Natural killer cell (primary cell): ENCODE data around the gene ZSWIM6. TPM values are rescaled to one million over a fixed set of nuclear protein-coding genes. Genes with fewer than 3 reads are reported as not detected.
A peak's percentile ranks its signal among the peaks of the same experiment; 100 is the strongest.

Source experiments
- ATAC-seq, 3 donors: fragments of 150-1000 bp in 2 of 3; fragments of 200-7000 bp in 1 of 3; cut with Tn5 transposase; 1 replicate in 1 of 3; 2 replicates in 2 of 3; pipeline ENCODE4 v1.10.0; 2021; ENCODE audit warnings: mild to moderate bottlenecking in 2 of 3, moderate library complexity in 2 of 3
- DNase-seq, 2 donors: peaks; one replicate each; pipeline versions ENCODE4 v3.0.0 to v3.0.0-alpha.2; 2013 to 2021; ENCODE audit warnings: mixed read lengths in 1 of 2
- H3K27ac ChIP-seq: one replicate; pipeline ENCODE4 v1.5.1; 2013; ENCODE audit warnings: mild to moderate bottlenecking, low read length
- H3K27me3 ChIP-seq: one replicate; pipeline ENCODE4 v1.6.1; 2013; ENCODE audit warnings: low read length; ENCODE audit not compliant: control insufficient read depth, insufficient read depth
- H3K36me3 ChIP-seq: one replicate; pipeline ENCODE4 v1.6.1; 2013; ENCODE audit warnings: low read length; ENCODE audit not compliant: control insufficient read depth, insufficient read depth
- H3K4me1 ChIP-seq: one replicate; pipeline ENCODE4 v1.6.1; 2013; ENCODE audit warnings: low read length; ENCODE audit not compliant: control insufficient read depth, insufficient read depth
- H3K4me3 ChIP-seq: one replicate; pipeline ENCODE4 v1.5.1; 2013; ENCODE audit warnings: low read length
- H3K9me3 ChIP-seq: one replicate; pipeline ENCODE4 v1.6.1; 2013; ENCODE audit warnings: low read length; ENCODE audit not compliant: control insufficient read depth, insufficient read depth
- H3K27ac Mint-ChIP-seq, 2 donors: one replicate each; pipeline ENCODE4 v1.8.0; 2022; ENCODE audit warnings: mild to moderate bottlenecking in 2 of 2, mixed read lengths in 2 of 2, moderate library complexity in 1 of 2
- H3K27me3 Mint-ChIP-seq, 2 donors: one replicate each; pipeline ENCODE4 v1.8.0; 2022; ENCODE audit warnings: low read depth in 2 of 2, mixed read lengths in 2 of 2
- H3K36me3 Mint-ChIP-seq: one replicate; pipeline ENCODE4 v1.8.0; 2022; ENCODE audit warnings: mixed read lengths
- H3K4me1 Mint-ChIP-seq, 2 donors: one replicate each; pipeline ENCODE4 v1.8.0; 2022; ENCODE audit warnings: mixed read lengths in 2 of 2
- H3K4me3 Mint-ChIP-seq: one replicate; pipeline ENCODE4 v1.8.0; 2022; ENCODE audit warnings: mild to moderate bottlenecking, moderate library complexity, mixed read lengths
- H3K9me3 Mint-ChIP-seq, 2 donors: one replicate each; pipeline ENCODE4 v1.8.0; 2022; ENCODE audit warnings: mixed read lengths in 2 of 2
- WGBS: methylation state at CpG from one replicate; pipeline ENCODE4 v1.1.7; 2013; ENCODE audit warnings: missing lambda C conversion rate; ENCODE audit not compliant: insufficient coverage; 5-methylcytosine and 5-hydroxymethylcytosine counted together
- intact Hi-C: fragments of 100-400 bp; cut with micrococcal nuclease; formaldehyde crosslinking; loops from one replicate; pipeline ENCODE4 v1.14.2; 2022
- total RNA-seq, 4 donors: library from RNA; stranded (reverse); fragments of 120-200 nt in 1 of 4; gene quantifications; one replicate each; pipeline versions ENCODE4 v1.2.3 to v1.2.4, GENCODE V29; 2013 to 2022
- TF ChIP-seq, protein P1 (sequence below): fragments of 200-600 bp; IDR thresholded peaks from one replicate; pipeline ENCODE4 v1.8.0; 2022; ENCODE audit warnings: antibody characterized with exemption

Gene ZSWIM6
- total RNA-seq, 3 donors from 2014 or later (not counting 1 experiment from before 2014, with no cell fraction given): 8.7 to 11.4 (median 10.5) TPM

DNA sequence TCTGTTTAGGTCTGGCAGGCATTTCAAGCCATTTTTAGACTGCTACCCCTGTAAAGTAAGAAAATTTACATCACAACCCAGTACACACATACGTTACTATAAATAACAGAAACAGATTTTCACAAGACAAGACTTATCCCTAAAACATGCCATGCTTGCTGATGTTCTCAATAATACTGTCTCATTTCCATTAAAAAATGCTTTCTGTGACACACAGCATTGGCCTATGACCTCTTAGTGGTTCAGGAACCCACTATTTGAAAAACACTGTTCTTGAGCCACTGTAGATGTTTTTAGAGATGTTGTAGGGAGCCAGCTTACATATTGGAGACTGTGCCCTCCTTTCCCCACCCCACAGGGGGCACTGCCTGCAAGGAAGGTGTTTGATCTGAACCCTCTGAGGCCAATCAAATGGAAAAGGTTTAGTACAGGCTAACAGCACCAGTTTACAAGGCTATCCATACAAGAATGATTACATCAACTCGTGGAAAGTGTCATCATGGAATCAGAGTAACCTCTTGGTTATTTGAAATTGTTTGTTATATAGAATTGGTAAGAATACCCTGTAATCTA is 30.8 kb downstream of the ZSWIM6 start:
- H3K4me1 Mint-ChIP-seq: peaks cover 24 to 27% of the 10 kb centered on the region in 2 donors
- Histone ChIP-seq H3K4me1 (no peaks in the 10 kb centered on the region), H3K36me3 (no peaks in the 10 kb centered on the region), H3K9me3 (no peaks in the 10 kb centered on the region), H3K4me3 (no peak overlapping the region), H3K27ac (no peak overlapping the region), H3K27me3 (no peaks in the 10 kb centered on the region)
- TF ChIP-seq, protein P1, sequence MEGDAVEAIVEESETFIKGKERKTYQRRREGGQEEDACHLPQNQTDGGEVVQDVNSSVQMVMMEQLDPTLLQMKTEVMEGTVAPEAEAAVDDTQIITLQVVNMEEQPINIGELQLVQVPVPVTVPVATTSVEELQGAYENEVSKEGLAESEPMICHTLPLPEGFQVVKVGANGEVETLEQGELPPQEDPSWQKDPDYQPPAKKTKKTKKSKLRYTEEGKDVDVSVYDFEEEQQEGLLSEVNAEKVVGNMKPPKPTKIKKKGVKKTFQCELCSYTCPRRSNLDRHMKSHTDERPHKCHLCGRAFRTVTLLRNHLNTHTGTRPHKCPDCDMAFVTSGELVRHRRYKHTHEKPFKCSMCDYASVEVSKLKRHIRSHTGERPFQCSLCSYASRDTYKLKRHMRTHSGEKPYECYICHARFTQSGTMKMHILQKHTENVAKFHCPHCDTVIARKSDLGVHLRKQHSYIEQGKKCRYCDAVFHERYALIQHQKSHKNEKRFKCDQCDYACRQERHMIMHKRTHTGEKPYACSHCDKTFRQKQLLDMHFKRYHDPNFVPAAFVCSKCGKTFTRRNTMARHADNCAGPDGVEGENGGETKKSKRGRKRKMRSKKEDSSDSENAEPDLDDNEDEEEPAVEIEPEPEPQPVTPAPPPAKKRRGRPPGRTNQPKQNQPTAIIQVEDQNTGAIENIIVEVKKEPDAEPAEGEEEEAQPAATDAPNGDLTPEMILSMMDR: no peak
- H3K36me3 Mint-ChIP-seq: peaks cover 4% of the 10 kb centered on the region
- no peak overlapping the region for H3K27ac Mint-ChIP-seq
- ATAC-seq (peak; percentile 37 to 59 (median 44)), DNase-seq (peak in 1 of 2 donors; percentile 37)
- H3K4me3 Mint-ChIP-seq: no peak overlapping the region
- H3K27me3 Mint-ChIP-seq: no peaks in the 10 kb centered on the region
- intact Hi-C loops: no loop called here
- WGBS: 95% methylated on average over 1 of the region's 2 CpGs
- peaks cover 1% of the 10 kb centered on the region in 2 donors for H3K9me3 Mint-ChIP-seq

DNA sequence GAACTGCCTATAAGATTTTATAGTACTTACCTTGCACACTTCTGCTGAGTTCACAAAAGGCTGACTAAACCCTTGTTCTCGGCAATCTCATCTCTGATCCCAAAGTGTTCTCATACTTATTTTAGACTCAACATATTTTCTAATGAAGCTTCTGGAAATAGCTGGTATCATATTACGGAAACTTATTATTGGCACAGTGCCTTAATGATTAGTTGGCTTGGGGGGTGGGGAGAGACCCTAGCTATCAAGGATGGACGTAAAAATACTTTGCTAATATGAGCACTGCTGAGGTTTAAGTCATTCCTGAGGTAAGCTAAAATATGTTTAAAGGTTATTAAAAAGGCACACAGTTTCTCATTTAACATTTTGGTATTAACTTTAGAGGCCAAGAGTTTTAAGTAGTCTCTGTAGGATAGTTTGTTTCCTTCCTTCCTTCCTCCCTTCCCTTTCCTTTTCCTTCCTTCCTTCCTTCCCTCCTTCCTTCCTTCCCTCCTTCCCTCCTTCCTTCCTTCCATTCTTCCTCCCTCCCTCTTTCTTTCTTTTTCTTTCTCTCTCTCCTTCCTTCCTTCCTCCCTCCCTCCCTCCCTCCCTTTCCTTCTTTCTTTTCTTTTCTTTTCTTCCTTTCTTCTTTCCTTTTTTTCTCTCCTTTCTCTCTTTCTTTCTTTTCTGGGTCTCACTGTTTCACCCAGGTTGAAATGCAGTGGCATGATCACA is 31.5 kb downstream of the ZSWIM6 start:
- ATAC-seq: no peak
- no peak overlapping the region for H3K27ac ChIP-seq
- no peaks in the 10 kb centered on the region for H3K4me1 ChIP-seq
- DNase-seq: no peak
- no peaks in the 10 kb centered on the region for H3K36me3 Mint-ChIP-seq
- intact Hi-C loops: no loop called here
- WGBS: 97% methylated on average over 3 of the region's 3 CpGs
- peaks cover 24 to 27% of the 10 kb centered on the region in 2 donors for H3K4me1 Mint-ChIP-seq
- no peaks in the 10 kb centered on the region for H3K9me3 ChIP-seq
- no peak overlapping the region for H3K27ac Mint-ChIP-seq
- no peaks in the 10 kb centered on the region for H3K27me3 ChIP-seq
- H3K27me3 Mint-ChIP-seq: no peaks in the 10 kb centered on the region
- H3K4me3 Mint-ChIP-seq: no peak overlapping the region
- no peaks in the 10 kb centered on the region for H3K9me3 Mint-ChIP-seq
- H3K4me3 ChIP-seq: no peak overlapping the region
- TF ChIP-seq, protein P1: no peak
- no peaks in the 10 kb centered on the region for H3K36me3 ChIP-seq

DNA sequence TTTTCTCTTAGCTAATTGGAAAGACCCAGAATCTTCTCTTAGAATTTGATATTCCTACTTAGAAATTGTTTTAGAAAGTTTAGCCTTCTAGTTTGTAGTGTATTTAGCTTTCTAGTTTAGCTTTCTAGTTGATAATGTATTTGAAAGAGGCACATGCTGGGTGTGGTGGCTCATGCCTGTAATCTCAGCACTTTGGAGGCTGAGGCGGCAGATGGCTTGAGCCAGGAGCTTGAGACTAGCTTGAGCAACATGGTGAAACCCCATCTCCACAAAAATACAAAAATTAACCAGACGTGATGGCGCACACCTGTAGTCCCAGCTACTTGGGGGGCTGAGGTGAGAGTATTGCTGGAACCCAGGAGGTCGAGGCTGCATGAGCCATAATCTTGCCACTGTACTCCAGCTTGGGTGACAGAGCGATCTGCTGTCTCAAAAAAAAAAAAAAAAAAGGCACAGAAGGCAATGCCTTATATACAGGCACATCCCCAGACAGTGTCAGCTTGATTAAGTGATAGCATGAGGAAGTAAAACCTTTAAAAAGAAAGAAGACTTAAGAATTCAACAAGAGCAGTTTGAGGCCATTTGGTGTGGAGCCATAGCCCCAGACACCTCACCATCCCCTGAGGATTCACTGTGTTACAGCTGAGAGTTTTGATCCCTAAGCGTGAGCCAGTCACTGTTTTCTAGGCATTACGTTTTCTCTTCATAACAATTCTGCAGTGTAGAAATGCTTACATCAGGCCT is 34.6 kb downstream of the ZSWIM6 start:
- 97% methylated on average over 7 of the region's 7 CpGs for WGBS
- no peaks in the 10 kb centered on the region for H3K9me3 ChIP-seq
- Mint-ChIP-seq H3K27me3 (no peaks in the 10 kb centered on the region), H3K36me3 (no peaks in the 10 kb centered on the region), H3K4me1 (peaks cover 10 to 16% of the 10 kb centered on the region in 2 donors), H3K4me3 (no peak overlapping the region), H3K27ac (no peak overlapping the region), H3K9me3 (no peaks in the 10 kb centered on the region)
- no peaks in the 10 kb centered on the region for H3K27me3 ChIP-seq
- DNase-seq (no peak), ATAC-seq (no peak)
- H3K36me3 ChIP-seq: no peaks in the 10 kb centered on the region
- no peak overlapping the region for H3K27ac ChIP-seq
- TF ChIP-seq, protein P1: no peak
- no peaks in the 10 kb centered on the region for H3K4me1 ChIP-seq
- intact Hi-C loops: no loop called here
- no peak overlapping the region for H3K4me3 ChIP-seq
